Suppressor macrophage treated with lipopolysaccharide for 1 hour (primary cell): ENCODE data around the gene ACP6.
A peak's percentile ranks its signal among the peaks of the same experiment; 100 is the strongest.
"Not testable (repeated sequence)": the region's sequence is repeated elsewhere in the genome, so short reads cannot be mapped to it uniquely, and the experiment has no call there.

Experiments used
- DNase-seq, 3 donors: peaks; one replicate each; pipeline ENCODE4 v3.0.0-alpha.2; 2020 to 2022

ACP6 gene

DNA sequence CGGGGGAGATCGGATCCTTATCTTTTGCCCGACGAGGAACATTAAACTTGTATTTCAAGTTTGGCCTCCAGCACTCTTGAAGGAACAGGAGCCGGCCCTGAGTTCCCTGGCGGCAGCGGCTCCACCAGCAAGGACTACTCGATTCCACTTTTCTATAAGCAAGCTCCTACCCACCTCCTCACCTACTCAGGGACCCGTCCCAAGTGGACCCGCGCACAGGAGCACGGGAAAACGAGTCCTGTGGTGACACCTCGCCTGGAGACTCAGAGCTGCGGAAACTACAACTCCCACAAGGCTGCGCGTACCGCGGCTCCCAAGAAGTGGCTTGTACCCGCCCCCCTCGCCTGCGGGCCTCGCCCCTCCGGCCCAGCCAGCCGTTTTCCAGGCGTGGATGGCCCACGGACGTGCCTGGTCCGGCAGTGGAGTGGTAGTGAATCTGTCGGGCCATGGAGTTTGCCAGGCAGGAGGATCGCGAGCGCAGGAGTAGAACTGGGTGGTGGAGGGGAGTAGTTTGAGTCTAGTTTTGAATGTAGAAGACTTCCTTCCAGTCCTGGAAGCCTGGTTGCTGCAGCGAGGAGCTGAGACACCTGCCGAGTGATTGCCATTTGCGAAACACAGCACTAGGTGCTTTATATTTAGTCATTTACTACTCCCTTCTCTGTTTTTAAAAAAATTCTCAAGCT, at the start of gene ACP6:
ACP6 (minus strand) TSS at position 206 of the 683 bp plus-strand sequence. CDS start 476 bp downstream, outside the sequence.
- DNase-seq = peak; percentile 90 to 94 (median 91)

DNA sequence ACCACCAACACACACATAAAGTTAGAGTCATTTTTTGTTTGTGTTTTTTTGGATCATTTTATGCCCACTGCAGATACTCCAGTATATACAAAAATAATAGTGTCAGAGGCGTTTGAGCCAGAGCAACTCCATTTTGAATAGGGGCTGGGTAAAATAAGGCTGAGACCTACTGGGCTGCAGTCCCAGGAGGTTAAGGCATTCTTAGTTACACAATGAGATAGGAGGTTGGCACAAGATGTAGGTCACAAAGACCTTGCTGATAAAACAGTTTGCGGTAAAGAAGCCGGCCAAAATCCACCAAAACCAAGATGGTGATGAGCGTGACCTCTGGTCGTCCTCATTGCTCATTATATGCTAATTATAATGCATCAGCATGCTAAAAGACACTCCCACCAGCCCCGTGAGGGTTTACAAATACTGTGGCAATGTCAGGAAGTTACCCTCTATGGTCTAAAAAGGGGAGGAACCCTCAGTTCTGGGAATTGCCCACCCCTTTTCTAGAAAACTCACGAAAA, 49.4 kb upstream of the ACP6 start:
- peak in 1 of 3 donors; percentile 3 for DNase-seq

DNA sequence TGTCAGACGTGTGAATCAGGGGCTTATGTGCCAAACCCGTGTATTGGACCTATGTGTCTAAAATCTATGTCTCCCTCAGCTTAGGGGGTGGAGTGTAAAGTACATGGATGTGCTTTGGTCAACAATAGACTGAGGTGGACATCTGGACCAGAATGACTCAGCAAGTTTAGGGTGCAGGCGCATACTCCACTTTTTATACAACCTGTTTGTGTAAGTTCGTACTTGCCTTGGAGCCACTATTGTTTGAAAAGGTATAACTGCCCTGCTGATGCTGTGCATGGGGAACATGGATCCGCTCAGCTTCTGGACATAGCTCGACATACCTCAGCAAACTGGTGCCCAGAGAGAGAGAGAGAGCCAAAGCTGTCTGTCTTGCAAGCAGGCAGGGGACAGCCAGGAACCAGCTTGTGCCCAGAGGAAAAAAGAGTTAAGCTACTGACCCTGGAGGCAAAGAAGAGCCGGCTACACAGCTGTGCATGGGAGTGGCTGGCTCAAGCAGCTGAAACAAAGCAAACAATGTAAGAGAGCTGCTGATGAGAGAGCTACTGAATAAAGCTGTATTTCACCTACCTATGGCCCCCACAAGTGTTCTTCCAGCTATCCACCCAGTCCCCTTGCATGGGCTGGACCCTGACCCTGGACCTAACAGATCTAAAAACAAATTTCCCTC, 48.8 kb upstream of the ACP6 start:
- DNase-seq = no peak

DNA sequence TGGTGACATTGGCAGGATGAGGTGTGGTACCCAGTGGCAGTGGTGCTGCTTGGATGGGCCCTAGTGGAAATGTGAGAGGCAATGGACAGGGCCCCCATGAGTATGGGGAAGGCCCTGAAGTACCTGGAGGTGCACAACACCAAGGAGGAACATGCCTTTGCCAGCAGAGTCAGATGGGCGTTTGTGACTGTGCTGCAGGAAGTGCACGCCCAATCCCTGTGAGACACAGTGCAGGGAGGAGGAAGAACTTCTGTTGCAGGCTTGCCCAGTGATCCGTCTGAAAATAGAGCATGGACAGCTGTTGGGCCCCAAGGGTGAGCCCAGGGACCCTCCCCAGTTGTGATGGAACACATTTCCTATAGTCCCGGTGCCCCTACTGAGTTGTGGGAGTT, 47.4 kb upstream of the ACP6 start:
- peak; percentile 35 to 56 (median 48) for DNase-seq

DNA sequence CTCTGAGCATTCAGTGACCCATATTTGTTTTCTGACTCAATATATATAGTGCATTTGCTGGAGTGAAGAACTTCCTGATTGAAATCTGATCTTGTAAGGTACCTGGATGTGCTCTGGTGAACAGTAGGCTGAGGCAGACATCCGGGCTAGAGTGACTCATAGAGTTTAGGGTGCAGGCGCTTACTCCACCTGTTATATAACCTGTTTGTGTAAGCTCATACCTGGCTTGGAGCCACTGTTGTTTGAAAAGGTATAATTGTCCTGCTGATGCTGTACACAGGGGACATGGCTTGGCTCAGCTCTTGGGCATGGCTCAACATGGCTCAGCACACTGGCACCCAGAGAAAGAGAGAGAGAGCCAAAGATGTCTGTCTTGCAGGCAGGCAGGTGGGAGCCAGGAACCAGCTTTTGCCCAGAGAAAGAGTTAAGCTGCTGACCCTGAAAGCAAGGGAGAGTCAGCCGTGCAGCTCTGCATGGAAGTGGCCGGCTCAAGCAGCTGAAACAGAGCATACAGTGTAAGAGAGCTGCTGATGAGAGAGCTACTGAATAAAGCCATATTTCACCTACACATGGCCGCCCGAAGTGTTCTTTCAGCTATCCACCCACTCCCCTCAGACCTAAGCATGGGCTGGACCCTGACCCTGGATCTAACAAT, 46.9 kb upstream of the ACP6 start:
- no peak for DNase-seq

DNA sequence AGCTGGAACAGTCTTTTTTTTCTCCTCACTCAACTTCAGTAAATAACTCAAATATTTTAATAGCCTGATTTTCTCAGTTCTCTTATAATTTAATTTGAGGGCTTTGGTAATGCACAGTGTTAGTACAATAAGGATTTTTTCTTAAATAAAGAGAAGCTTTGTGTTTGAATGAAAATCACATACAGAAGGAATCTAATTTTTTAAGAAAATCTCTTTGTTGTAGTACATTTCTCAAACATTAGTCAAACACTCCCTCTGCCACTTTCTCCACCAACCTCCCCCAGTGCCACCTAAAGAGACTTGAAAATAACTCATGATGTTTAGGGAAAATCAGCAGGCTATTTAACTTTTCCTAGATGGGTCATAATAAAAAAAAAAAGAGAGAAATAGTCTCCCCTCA, 42.3 kb upstream of the ACP6 start:
- no peak for DNase-seq

DNA sequence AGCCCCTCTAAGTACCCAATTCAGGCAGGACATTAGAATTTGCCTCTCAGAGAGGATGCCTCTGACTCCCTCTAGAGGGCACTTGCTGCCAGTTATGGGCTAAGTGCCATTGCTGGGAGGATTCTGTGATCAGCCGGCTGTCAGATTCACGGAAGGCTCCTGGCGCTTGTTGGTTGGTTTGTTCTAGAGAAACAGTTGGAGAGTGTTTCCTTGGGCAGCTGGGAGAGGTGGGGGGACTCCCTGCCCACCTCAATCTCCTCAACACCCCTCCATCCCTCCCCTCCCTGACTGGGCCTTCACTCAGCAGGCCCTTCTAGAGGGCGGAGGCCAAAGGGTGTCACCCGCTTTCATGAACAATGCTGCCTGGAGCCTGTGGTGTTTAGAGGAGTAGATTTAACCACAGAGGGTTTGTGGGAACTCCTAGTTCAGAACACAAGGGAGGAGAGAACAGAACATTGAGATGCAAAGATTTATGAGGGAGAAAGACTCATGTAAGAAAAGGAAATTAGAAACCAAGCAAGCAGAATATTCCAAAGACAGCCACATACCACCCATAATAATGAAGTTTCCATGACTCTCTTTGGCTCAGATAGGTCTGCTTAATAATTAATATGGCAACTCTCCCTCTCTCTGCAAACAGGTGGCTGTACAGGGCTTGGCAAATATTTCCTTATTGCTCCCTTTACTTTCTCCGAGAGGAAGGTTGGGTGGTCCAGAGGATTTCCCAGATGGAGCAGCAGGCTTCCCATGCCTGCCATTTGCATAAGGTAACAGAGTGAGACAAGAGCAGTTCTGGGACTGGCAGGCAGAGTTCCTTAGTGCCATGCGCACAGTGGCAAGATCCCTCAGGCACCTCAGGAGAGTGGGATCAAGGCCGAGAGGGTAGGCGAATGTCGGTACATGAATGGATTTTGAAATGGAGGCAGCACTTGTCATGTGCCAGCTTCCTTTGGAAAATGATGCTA, 30.0 kb upstream of the ACP6 start:
- peak; percentile 65 to 75 (median 71) for DNase-seq

DNA sequence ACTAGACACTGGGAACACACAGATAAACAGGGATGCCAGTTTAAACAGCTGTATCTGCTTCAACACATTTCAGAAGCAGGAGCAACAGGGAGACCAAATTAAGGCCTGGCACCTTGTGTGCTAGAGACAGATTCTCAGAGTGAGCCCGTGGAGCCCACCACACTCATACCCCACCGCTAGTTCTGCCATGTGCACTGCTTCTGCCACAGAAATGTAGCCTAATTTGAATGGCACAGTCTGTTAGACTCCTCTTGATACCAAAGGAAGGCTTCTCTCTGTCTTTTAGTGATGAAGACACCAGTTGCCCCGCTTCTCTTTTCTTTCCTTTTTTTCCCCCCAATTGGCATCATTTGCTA, 29.3 kb upstream of the ACP6 start:
- DNase-seq = no peak

DNA sequence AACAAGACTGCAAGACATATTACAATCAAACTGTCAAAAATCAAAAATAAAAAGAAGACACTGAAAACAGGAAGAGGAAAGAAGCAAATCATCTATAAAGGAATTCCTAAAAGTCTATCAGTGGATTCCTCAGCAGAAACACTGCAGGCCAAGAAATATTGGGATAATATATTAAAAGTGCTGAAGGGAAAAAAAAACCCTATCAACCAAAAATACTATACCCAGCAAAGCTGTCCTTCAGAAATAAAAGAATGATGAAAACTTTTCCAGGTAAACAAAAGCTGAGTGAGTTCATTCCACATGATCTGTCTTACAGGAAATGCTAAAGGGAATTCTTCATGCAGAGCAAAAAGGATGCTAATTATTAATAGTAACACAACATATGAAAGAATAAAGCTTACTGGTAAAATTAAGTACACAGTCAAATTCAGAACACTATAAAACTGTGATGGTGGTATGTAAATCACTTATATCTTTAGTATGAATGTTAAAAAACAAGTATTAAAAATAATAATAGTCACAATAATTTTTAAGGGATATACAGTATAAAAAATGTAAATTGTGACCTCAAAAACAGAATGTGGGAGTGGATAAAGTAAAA, 12.9 kb upstream of the ACP6 start:
- DNase-seq = no peak

DNA sequence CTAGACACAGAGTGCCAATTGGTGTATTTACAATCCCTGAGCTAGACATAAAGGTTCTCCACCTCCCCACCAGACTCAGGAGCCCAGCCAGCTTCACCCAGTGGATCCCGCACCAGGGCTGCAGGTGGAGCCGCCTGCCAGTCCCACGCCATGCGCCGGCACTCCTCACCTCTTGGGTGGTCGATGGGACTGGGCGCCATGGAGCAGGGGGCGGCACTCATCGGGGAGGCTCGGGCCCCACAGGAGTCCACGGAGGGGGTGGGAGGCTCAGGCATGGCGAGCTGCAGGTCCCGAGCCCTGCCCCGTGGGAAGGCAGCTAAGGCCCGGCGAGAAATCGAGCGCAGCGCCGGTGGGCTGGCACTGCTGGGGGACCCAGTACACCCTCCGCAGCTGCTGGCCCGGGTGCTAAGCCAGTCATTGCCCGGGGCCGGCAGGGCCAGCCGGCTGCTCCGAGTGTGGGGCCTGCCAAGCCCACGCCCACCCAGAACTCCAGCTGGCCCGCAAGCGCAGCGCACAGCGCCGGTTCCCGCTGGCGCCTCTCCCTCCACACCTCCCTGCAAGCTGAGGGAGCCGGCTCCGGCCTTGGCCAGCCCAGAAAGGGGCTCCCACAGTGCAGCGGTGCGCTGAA, 10.4 kb upstream of the ACP6 start:
- DNase-seq = not testable (repeated sequence)

DNA sequence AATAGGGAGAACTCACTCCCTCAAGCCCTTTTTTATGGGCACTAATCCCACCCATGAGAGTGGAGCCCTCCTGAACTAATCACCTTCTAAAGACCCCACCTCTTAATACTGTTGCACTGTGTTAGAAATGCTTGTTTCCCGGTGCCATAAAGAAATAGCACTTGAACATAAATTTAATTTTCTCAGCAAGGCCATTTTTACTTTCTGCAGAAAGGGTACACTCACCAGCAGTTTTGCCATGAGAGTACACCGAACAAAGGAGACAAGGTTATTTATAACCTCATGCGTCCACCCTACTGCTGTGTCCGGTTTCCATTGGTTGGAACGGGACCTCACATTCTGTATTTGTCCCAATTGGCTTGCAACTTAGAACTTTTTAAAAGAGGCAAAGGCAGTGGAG, 7.4 kb upstream of the ACP6 start:
- DNase-seq = not testable (repeated sequence)

DNA sequence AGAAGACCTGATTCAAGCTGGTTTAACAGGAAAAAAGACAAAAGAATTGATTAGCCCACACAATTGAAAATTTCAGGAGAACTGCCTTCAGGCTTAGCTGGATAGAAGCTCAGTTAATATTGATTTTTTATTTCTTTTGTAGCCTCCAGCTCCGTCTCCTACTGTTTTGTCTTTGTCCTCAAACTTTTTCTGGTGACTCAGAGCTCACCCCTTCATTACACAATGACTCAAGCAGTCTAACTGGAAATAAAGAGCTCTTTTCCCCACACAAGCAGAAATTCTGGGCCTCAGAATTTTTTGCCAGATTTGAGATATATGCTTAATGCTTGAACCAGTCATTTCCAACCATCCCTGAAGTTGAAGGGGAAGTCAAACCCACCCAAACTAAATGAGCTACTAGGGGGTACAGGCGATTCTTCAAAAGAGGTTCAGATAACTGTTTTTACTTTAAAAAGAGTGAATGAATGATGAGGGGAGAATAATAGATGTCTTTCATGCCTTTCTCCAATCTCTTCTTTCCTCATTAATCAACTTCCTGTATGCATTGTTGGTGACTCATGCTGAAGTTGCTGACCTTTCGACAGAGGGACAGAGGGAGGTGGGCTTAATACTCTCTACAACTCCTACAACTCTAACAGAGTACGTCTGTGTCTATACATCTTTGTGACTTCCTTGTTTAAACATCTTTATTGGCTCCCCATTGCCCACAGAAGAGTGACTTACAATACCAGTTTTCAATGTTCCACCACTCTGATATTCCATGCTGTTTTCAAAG, 6.2 kb upstream of the ACP6 start:
- DNase-seq = peak in 2 of 3 donors; percentile 15 to 22

DNA sequence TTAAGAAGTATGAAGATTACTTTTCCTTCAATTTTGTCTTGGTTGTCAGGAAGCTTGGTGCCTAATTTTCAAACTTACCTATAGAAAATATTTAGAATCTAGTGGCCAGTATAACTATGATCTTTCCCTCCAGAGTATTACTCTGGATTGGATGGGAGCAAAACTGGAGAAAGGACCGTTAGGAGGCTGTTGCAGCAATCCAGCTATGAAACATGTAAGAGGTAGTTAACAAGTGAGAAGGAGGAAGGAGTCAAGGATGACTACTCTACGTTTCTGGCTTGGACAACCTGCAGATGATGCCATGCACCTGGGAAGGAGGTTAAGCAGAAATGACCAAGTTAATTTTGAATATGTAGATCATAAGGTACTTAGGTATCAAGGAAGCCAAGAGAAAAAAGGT, 3.5 kb upstream of the ACP6 start:
- no peak for DNase-seq

DNA sequence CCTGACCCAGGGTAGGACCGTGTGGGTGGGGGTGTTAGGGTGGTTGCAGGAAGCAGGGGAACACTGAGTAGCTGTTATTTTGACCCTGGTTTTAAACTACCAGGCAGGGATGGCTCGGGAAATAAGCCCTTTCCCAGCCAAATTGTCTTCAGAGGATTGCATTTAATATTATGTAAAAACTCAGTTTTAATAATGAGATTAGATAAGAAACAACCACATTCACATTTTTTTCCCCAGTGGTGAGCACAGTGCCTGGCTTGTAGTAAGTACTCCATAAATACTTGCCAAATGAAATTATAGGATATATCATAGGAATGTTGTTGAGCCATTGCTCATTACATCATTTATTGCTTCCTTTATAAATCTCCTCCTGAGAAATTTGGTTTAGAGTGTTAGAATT, 3.1 kb upstream of the ACP6 start:
- no peak for DNase-seq

DNA sequence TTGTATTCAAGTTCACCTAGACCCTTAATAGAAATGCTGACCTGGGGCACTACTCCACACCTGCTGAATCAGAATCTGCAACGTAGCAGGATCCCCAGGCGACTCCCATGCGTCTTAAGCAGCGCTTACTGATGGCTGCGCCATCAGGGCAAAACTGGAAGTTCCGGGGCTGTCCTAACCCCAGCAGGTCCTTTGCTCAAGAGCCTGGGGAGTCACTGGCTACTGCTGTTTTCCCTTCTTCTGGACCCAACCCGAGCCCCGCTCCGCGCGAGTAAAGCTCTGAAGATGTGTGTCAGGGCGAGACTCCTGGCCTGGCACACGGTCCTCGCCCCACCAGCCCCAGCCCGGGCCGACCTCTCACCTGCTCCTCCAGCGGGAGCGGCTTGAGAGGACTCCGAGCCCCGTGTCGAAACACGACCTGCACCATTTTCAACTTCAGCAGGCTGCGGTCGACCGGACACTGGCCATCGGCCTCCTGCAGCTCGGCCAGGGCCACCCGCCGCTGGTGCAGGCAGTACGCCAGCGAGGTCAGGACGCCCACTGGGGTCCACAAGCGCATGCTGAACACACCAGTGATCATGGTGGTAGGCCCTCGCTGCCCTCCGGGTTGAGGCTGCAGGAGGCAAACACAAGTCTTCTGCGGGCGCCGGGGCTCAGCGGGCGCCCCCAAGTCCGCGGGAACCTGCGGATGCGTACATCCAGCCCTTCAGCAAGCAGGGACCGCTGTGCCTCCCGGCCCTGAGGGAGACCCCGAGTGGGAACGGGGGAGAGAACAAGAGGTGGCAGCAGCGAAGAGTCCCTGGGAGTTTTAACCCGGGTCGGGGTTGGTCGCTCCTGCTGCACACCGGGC, 630 bp downstream of the ACP6 start:
- DNase-seq = peak; percentile 65 to 73 (median 68)

DNA sequence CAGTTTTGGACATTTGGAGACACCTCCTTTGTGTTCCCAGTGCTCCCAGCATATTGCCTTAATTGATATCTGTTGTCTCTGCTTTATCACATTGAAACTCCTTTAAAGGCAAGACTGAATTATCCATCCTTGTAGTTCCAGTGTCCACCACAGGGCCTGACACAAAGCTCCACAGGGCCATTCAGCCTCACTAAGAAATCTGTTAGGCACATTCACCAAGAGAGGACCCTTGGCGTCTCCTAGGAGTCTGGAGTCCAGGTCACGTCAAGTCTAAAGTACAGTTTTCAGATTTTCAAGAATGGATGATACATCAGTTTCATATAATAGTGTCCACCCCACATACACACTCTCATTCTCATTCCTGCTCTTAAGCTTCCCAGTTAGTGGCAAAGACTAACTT, 4.8 kb downstream of the ACP6 start:
- DNase-seq = no peak

DNA sequence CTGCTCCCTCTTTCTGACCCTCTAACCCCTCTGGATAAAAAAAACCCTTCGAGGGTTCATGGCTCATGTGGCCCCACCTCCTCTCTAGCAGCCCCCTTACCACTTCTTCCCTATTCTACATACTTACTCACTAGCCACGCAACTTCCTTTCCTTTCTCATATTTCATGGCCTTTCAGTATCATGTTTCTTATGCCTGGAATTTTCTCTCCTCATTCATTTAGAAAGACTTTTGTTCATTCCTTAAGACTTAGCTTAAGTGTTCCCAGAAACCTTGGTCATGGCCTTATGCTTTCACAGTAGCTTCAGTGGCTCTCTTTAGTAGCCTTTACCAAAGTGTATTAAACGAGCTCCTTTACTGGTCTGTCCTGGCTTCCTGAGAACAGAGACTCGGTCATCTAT, 6.1 kb downstream of the ACP6 start:
- DNase-seq = peak in 2 of 3 donors; percentile 27 to 30

DNA sequence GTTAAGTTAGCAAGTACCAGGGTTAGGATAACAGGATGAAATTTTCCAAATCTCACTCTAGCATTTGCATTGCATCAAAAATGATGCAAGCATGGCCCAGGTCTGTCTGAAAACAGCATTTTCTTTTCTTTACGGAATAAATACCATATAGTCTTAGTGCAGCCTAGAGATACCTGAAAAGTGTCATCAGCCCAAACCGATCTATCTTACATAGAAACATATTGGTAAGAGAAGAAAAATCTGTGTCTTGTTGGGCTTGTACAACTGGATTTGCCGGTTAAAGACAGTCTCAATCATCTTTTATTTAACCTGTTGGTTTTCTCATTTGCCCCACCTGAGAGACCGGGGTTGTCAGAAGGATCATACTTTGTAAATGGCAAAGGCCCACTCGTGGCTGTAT, 15.8 kb downstream of the ACP6 start:
- DNase-seq = no peak

DNA sequence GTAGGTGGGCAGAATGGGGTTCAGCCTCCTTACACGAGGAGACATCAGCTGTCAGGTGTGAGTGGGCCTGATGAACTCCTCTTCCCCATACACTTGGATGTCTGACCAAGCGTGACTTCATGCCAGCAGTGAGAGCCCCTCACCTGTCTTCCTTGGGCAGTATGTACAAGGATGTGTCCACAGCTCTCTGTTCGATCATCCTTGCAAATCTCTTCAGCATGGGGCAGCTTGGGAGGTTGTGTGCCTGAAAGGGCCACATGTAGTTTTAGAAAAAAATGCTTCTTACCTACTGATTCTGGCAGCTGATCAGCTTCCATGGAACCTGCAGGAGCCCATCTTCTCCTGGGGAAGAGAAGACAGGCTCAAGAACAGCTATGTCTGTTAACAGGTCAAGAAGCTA, 18.0 kb downstream of the ACP6 start:
- DNase-seq = no peak

DNA sequence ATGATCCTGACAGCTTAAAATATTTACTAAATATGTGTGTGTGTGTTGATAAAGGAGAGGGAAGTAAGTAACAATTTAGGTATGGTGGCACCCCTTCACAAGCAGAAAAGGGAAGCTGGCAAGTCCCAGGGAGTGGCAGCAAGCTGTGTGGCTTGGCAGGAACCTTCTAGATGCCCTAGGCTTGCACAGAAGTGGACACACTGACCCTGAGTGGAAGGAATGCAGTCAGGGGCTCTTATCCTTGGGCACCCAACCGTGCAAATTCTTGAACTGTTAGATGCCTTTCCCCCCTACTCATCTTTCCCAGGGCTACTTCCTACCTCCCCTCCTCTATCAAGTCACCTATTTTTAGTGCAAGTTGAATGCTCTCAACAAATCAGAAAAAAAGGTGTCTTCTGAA, 18.9 kb downstream of the ACP6 start:
- DNase-seq = peak in 2 of 3 donors; percentile 23 to 24
